ENCODE results near the gene NDUFS1. TPM values are rescaled to one million over a fixed set of nuclear protein-coding genes. Genes with fewer than 3 reads are reported as not detected.
"Not testable (repeated sequence)": the region's sequence is repeated elsewhere in the genome, so short reads cannot be mapped to it uniquely, and the experiment has no call there.

NDUFS1 gene
- total RNA-seq, 1 donor from 2014 or later = 133 TPM

- TF ChIP-seq, protein P1, sequence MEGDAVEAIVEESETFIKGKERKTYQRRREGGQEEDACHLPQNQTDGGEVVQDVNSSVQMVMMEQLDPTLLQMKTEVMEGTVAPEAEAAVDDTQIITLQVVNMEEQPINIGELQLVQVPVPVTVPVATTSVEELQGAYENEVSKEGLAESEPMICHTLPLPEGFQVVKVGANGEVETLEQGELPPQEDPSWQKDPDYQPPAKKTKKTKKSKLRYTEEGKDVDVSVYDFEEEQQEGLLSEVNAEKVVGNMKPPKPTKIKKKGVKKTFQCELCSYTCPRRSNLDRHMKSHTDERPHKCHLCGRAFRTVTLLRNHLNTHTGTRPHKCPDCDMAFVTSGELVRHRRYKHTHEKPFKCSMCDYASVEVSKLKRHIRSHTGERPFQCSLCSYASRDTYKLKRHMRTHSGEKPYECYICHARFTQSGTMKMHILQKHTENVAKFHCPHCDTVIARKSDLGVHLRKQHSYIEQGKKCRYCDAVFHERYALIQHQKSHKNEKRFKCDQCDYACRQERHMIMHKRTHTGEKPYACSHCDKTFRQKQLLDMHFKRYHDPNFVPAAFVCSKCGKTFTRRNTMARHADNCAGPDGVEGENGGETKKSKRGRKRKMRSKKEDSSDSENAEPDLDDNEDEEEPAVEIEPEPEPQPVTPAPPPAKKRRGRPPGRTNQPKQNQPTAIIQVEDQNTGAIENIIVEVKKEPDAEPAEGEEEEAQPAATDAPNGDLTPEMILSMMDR (conservative IDR thresholded peaks at IDR 0.05; ENCODE audit: low read depth, low read length) = no peak
- peak overlapping the region; percentile 80 for H3K4me3 ChIP-seq (ENCODE audit: low read depth, low read length)
These were observed 1.5 kb upstream of the NDUFS1 start for GRCh38 chr2:206160807-206161179.

GRCh38 chr2:206160125-206160806 lies 1.0 kb upstream of the NDUFS1 start:
- H3K4me3 ChIP-seq (ENCODE audit: low read depth, low read length) = peak overlapping the region; percentile 80
- no peak for DNase-seq (ENCODE audit: low read depth)
- TF ChIP-seq, protein P1 (conservative IDR thresholded peaks at IDR 0.05; ENCODE audit: low read depth, low read length) = no peak

More at GRCh38 chr2:206160807-206161179, 1.5 kb upstream of the NDUFS1 start:
- no peak for DNase-seq (ENCODE audit: low read depth)

- TF ChIP-seq, protein P1 (conservative IDR thresholded peaks at IDR 0.05; ENCODE audit: low read depth, low read length) = no peak
- H3K4me3 ChIP-seq (ENCODE audit: low read depth, low read length) = peak overlapping the region; percentile 80
- no peak for DNase-seq (ENCODE audit: low read depth)
These were observed 490 bp downstream of the NDUFS1 start for GRCh38 chr2:206158563-206159345.

DNA sequence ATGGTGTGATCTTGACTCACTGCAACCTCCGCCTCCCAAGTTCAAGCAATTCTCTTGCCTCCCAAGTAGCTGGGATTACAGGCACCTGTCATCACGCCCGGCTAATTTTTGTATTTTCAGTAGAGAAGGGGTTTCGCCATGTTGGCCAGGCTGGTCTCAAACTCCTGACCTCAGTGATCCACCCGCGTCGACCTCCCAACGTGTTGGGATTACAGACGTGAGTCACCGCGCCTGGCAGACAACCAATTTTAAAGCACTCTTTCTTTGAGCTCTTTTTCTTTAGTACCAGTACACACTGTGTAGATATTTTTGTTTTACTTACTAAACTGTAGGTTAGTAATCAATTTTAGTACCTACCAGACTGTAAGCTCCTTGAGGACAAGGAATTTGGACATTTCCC lies 2.2 kb downstream of the NDUFS1 start:
- not testable (repeated sequence) for H3K4me3 ChIP-seq (ENCODE audit: low read depth, low read length); DNase-seq (ENCODE audit: low read depth)

- no peak for DNase-seq (ENCODE audit: low read depth)
- no peak overlapping the region for H3K4me3 ChIP-seq (ENCODE audit: low read depth, low read length)
- TF ChIP-seq, protein P1 (conservative IDR thresholded peaks at IDR 0.05; ENCODE audit: low read depth, low read length) = peak; percentile 42
These were observed 5.0 kb downstream of the NDUFS1 start for GRCh38 chr2:206154197-206154596.

DNA sequence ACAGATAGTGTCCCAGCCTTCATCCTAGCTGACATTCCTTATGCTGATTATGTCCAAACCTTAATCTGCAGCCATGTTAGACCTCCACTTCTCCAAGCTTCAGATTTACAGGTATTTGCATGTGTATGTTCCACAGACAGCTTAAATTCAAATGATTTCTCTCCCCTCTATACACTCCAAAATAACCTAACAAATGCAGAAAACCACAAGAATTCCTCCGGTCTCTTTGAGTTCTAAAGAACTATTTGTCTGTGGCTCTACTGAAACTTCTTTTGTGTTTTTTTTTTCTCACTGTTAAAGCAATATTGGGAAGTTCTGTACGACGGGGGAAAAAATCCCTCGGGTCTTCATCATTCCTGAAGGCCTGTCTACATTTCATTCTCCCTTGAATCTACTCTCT lies 8.6 kb downstream of the NDUFS1 start:
- TF ChIP-seq, protein P1 (conservative IDR thresholded peaks at IDR 0.05; ENCODE audit: low read depth, low read length) = no peak
- H3K4me3 ChIP-seq (ENCODE audit: low read depth, low read length) = no peak overlapping the region
- no peak for DNase-seq (ENCODE audit: low read depth)

GRCh38 chr2:206150168-206150567 lies 9.1 kb downstream of the NDUFS1 start:
- DNase-seq (ENCODE audit: low read depth) = no peak
- TF ChIP-seq, protein P1 (conservative IDR thresholded peaks at IDR 0.05; ENCODE audit: low read depth, low read length) = no peak
- no peak overlapping the region for H3K4me3 ChIP-seq (ENCODE audit: low read depth, low read length)
